Kidney tubule cell (primary cell): ENCODE results near the gene TRAM2.

Experiments
- DNase-seq: peaks from one replicate; pipeline ENCODE4 v3.0.0-alpha.2; 2018; ENCODE audit warnings: low spot score

Gene TRAM2

GRCh38 chr6:52566853-52567279 is 10.0 kb downstream of the TRAM2 start:
- peak; percentile 96 for DNase-seq

GRCh38 chr6:52566201-52566600 is 10.7 kb downstream of the TRAM2 start:
- DNase-seq: no peak

- no peak for DNase-seq
Measured at GRCh38 chr6:52564856-52565255, 12.0 kb downstream of the TRAM2 start.

GRCh38 chr6:52562911-52563310 is 13.9 kb downstream of the TRAM2 start:
- no peak for DNase-seq

- no peak for DNase-seq
Measured at GRCh38 chr6:52560462-52560861, 16.4 kb downstream of the TRAM2 start.

- peak; percentile 42 for DNase-seq
Measured at GRCh38 chr6:52558266-52559000, 18.4 kb downstream of the TRAM2 start.

GRCh38 chr6:52557389-52558265 is 19.2 kb downstream of the TRAM2 start:
- no peak for DNase-seq

- DNase-seq: no peak
Measured at GRCh38 chr6:52555518-52556233, 21.2 kb downstream of the TRAM2 start.

- no peak for DNase-seq
Measured at GRCh38 chr6:52554684-52555280, 22.1 kb downstream of the TRAM2 start.

GRCh38 chr6:52553719-52554118 is 23.1 kb downstream of the TRAM2 start:
- no peak for DNase-seq

- DNase-seq: no peak
Measured at GRCh38 chr6:52553158-52553557, 23.7 kb downstream of the TRAM2 start.

- DNase-seq: peak; percentile 50
Measured at GRCh38 chr6:52552278-52552643, 24.6 kb downstream of the TRAM2 start.

- DNase-seq: peak; percentile 87
Measured at GRCh38 chr6:52551483-52552277, 25.2 kb downstream of the TRAM2 start.

- DNase-seq: no peak
Measured at GRCh38 chr6:52550870-52551269, 26.0 kb downstream of the TRAM2 start.

GRCh38 chr6:52550014-52550575 is 26.8 kb downstream of the TRAM2 start:
- DNase-seq: no peak

- no peak for DNase-seq
Measured at GRCh38 chr6:52549428-52549827, 27.4 kb downstream of the TRAM2 start.

- DNase-seq: no peak
Measured at GRCh38 chr6:52548999-52549398, 27.9 kb downstream of the TRAM2 start.

GRCh38 chr6:52548353-52548713 is 28.5 kb downstream of the TRAM2 start:
- DNase-seq: no peak

- no peak for DNase-seq
Measured at GRCh38 chr6:52547647-52548352, 29.1 kb downstream of the TRAM2 start.

GRCh38 chr6:52546678-52547077 is 30.2 kb downstream of the TRAM2 start:
- no peak for DNase-seq

GRCh38 chr6:52546192-52546591 is 30.7 kb downstream of the TRAM2 start:
- no peak for DNase-seq
